CD4-positive, alpha-beta T cell treated with Interleukin-2 at 100 ng/mL for 4 hours (primary cell): ENCODE results near the gene SERPINH1.

Experiments used
- DNase-seq: peaks from one replicate; pipeline ENCODE4 v3.0.0-alpha.2; 2020; ENCODE audit warnings: low spot score

The SERPINH1 gene

GRCh38 chr11:75532200-75533048 is 29.6 kb upstream of the SERPINH1 start:
- peak; percentile 88 for DNase-seq

- DNase-seq = no peak
These were observed 28.2 kb upstream of the SERPINH1 start for GRCh38 chr11:75533896-75534258.

- no peak for DNase-seq
These were observed 27.6 kb upstream of the SERPINH1 start for GRCh38 chr11:75534259-75535069.

- DNase-seq = no peak
These were observed 27.0 kb upstream of the SERPINH1 start for GRCh38 chr11:75535071-75535470.

GRCh38 chr11:75536786-75537641 is 25.0 kb upstream of the SERPINH1 start:
- DNase-seq = peak; percentile 70

GRCh38 chr11:75537740-75538139 is 24.3 kb upstream of the SERPINH1 start:
- DNase-seq = no peak

GRCh38 chr11:75538150-75538942 is 23.7 kb upstream of the SERPINH1 start:
- no peak for DNase-seq

- no peak for DNase-seq
These were observed 22.4 kb upstream of the SERPINH1 start for GRCh38 chr11:75539459-75540334.

GRCh38 chr11:75541193-75542087 is 20.6 kb upstream of the SERPINH1 start:
- DNase-seq = no peak

- DNase-seq = no peak
These were observed 20.0 kb upstream of the SERPINH1 start for GRCh38 chr11:75542088-75542438.

GRCh38 chr11:75543806-75544205 is 18.2 kb upstream of the SERPINH1 start:
- no peak for DNase-seq

GRCh38 chr11:75547177-75547576 is 14.9 kb upstream of the SERPINH1 start:
- no peak for DNase-seq

GRCh38 chr11:75547617-75548058 is 14.4 kb upstream of the SERPINH1 start:
- peak; percentile 36 for DNase-seq

- DNase-seq = no peak
These were observed 13.3 kb upstream of the SERPINH1 start for GRCh38 chr11:75548595-75549272.

- no peak for DNase-seq
These were observed 12.6 kb upstream of the SERPINH1 start for GRCh38 chr11:75549370-75549958.

- no peak for DNase-seq
These were observed 8.9 kb upstream of the SERPINH1 start for GRCh38 chr11:75553182-75553581.

GRCh38 chr11:75553889-75554257 is 8.2 kb upstream of the SERPINH1 start:
- no peak for DNase-seq

GRCh38 chr11:75554258-75555022 is 7.6 kb upstream of the SERPINH1 start:
- DNase-seq = no peak
